ENCODE data around the gene KLF7. TPM values are rescaled to one million over a fixed set of nuclear protein-coding genes. Genes with fewer than 3 reads are reported as not detected.
A peak's percentile ranks its signal among the peaks of the same experiment; 100 is the strongest.

KLF7 gene
- total and polyA plus RNA-seq, 2 donors (not counting 3 experiments of a cell fraction or from before 2014, with no cell fraction given) = 32.8 to 42.9 TPM

DNA sequence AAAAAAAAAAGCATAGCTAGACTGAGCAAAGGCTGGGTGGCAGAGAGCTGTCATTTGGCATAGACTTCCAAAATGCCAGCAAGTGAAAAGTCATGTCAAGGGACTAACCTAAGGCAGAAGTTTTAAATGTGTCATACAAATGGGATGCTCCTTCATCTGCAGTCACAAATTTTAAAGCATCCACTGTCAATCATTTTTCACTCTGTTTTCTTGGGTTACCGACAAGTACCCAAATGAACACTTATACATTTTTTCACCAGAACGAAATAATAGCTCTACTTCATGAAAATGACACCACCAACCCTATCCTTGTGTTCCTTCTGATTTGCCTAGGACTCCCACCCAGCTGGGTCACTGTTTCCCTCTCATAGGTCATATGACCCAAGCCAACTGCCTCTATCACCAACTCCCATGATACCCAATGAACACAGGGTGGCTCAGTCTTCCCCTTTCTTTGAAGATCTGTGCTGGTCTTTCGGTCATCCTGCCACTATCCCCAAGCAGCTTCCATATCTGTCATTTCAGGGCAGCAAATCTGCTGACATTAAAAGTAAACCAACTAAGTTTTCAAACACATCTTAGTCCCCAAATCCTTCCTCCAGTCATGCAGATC is 21.5 kb downstream of the KLF7 start:
- Histone ChIP-seq H3K4me1 (ENCODE audit: control insufficient read depth, extremely low read depth, insufficient read depth, low read length) (peaks cover 38% of the 10 kb centered on the region), H3K9me3 (replicated peaks; ENCODE audit: control insufficient read depth, insufficient read depth, low read length) (no peaks in the 10 kb centered on the region), H3K27me3 (ENCODE audit: control insufficient read depth in 2 of 2, insufficient read depth in 2 of 2, low read length in 2 of 2) (no peaks in the 10 kb centered on the region), H3K4me2 (ENCODE audit: insufficient read depth, low read length) (peak overlapping the region; percentile 85), H3K27ac (ENCODE audit: insufficient read depth, low read depth, low read length) (peak overlapping the region; percentile 88), H3K4me3 (replicated peaks in 1 of 3; ENCODE audit: insufficient read depth in 1 of 3, low read depth in 1 of 3, low read length in 3 of 3) (no peak overlapping the region), H3K79me2 (ENCODE audit: control insufficient read depth, insufficient read depth, low read length) (peaks cover 90% of the 10 kb centered on the region), H3K9me1 (replicated peaks; ENCODE audit: control insufficient read depth, extremely low read depth, insufficient read depth, low read length) (no peaks in the 10 kb centered on the region), H3K9ac (replicated peaks; ENCODE audit: extremely low read depth, insufficient read depth, low read length) (peak overlapping the region; percentile 78), H2AFZ (ENCODE audit: low read depth, low read length) (no peak overlapping the region), H4K20me1 (replicated peaks; ENCODE audit: control insufficient read depth, extremely low read depth, insufficient read depth, low read length) (no peaks in the 10 kb centered on the region), H3K36me3 (ENCODE audit: control insufficient read depth in 2 of 2, extremely low read depth in 1 of 2, insufficient read depth in 2 of 2, low read length in 2 of 2) (peaks cover 0 to 4% of the 10 kb centered on the region in 2 experiments)
- DNase-seq (ENCODE audit: low read depth, low spot score) (no peak), FAIRE-seq (peak; percentile 40)
- BruUV-seq (replicated peaks) = no TSS peak
- POLR2A ChIA-PET = interaction anchor here (2.5 to 3.5 kb wide), 2 partner anchors 11 to 21 kb away, joined by 9 to 22 read pairs; partner anchors contain the start of gene KLF7
- peak; percentile 3 for TF ChIP-seq POLR2AphosphoS5 (IDR thresholded peaks at IDR 0.05; ENCODE audit: insufficient read depth, low read depth, low read length)
- no peak for TF ChIP-seq JUN (IDR thresholded peaks at IDR 0.05; ENCODE audit: borderline replicate concordance, insufficient read depth, insufficient read length, low read depth)
- dilution Hi-C loops (cut with MboI; ENCODE audit: extremely low pct_ligation_motif_present, low sequenced_read_pairs) (no loop called here), intact Hi-C loops (cut with micrococcal nuclease) (no loop called here)
- CTCF ChIA-PET = interaction anchor here (1.3 to 4.1 kb wide), 9 partner anchors 10 to 344 kb away, joined by 4 to 29 read pairs (median 10); partner anchors contain the start of gene KLF7

- peak overlapping the region in 1 of 3 experiments; percentile 51 for H3K4me3 ChIP-seq (replicated peaks in 1 of 3; ENCODE audit: insufficient read depth in 1 of 3, low read depth in 1 of 3, low read length in 3 of 3)
- peak overlapping the region; percentile 88 for H3K27ac ChIP-seq (ENCODE audit: insufficient read depth, low read depth, low read length)
- TF ChIP-seq MYC (IDR thresholded peaks at IDR 0.05; ENCODE audit: low read depth, low read length) (no peak), JUN (IDR thresholded peaks at IDR 0.05; ENCODE audit: borderline replicate concordance, insufficient read depth, insufficient read length, low read depth) (no peak), POLR2AphosphoS5 (IDR thresholded peaks at IDR 0.05; ENCODE audit: insufficient read depth, low read depth, low read length) (peak; percentile 55), GATA2 (IDR thresholded peaks at IDR 0.05; ENCODE audit: insufficient read depth, insufficient read length, low read depth, low read length) (peak; percentile 9), EZH2 (IDR thresholded peaks at IDR 0.05; ENCODE audit: borderline replicate concordance, low read depth, low read length, severe bottlenecking) (no peak), MAX (IDR thresholded peaks at IDR 0.05; ENCODE audit: insufficient read depth, insufficient read length) (no peak), POLR2A (IDR thresholded peaks at IDR 0.05; ENCODE audit: low read depth, low read length) (no peak), FOS (IDR thresholded peaks at IDR 0.05; ENCODE audit: borderline replicate concordance, insufficient read depth, low read length) (no peak)
- TF ChIP-seq, protein P1, sequence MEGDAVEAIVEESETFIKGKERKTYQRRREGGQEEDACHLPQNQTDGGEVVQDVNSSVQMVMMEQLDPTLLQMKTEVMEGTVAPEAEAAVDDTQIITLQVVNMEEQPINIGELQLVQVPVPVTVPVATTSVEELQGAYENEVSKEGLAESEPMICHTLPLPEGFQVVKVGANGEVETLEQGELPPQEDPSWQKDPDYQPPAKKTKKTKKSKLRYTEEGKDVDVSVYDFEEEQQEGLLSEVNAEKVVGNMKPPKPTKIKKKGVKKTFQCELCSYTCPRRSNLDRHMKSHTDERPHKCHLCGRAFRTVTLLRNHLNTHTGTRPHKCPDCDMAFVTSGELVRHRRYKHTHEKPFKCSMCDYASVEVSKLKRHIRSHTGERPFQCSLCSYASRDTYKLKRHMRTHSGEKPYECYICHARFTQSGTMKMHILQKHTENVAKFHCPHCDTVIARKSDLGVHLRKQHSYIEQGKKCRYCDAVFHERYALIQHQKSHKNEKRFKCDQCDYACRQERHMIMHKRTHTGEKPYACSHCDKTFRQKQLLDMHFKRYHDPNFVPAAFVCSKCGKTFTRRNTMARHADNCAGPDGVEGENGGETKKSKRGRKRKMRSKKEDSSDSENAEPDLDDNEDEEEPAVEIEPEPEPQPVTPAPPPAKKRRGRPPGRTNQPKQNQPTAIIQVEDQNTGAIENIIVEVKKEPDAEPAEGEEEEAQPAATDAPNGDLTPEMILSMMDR (IDR thresholded peaks at IDR 0.05; ENCODE audit: extremely low read depth in 1 of 2, insufficient read depth in 1 of 2, low read depth in 1 of 2, low read length in 2 of 2) = no peak
- no peaks in the 10 kb centered on the region for H3K9me3 ChIP-seq (replicated peaks; ENCODE audit: control insufficient read depth, insufficient read depth, low read length)
- peaks cover 0 to 2% of the 10 kb centered on the region in 2 experiments for H3K36me3 ChIP-seq (ENCODE audit: control insufficient read depth in 2 of 2, extremely low read depth in 1 of 2, insufficient read depth in 2 of 2, low read length in 2 of 2)
- peaks cover 90% of the 10 kb centered on the region for H3K79me2 ChIP-seq (ENCODE audit: control insufficient read depth, insufficient read depth, low read length)
- H3K9me1 ChIP-seq (replicated peaks; ENCODE audit: control insufficient read depth, extremely low read depth, insufficient read depth, low read length) = no peaks in the 10 kb centered on the region
- H3K9ac ChIP-seq (replicated peaks; ENCODE audit: extremely low read depth, insufficient read depth, low read length) = peak overlapping the region; percentile 78
- dilution Hi-C loops (cut with MboI; ENCODE audit: extremely low pct_ligation_motif_present, low sequenced_read_pairs) = no loop called here
- H2AFZ ChIP-seq (ENCODE audit: low read depth, low read length) = no peak overlapping the region
- H3K4me2 ChIP-seq (ENCODE audit: insufficient read depth, low read length) = peak overlapping the region; percentile 85
- POLR2A ChIA-PET = interaction anchor here (0.8 to 3.5 kb wide), 3 partner anchors 10 to 22 kb away, joined by 3 to 22 read pairs (median 9); partner anchors contain the start of gene KLF7
- intact Hi-C loops (cut with micrococcal nuclease) = loop anchor here (1.0 kb wide), 3 partner anchors 8 to 23 kb away; no protein-coding TSS in a partner anchor
- DNase-seq (ENCODE audit: low read depth, low spot score) (peak; percentile 91), FAIRE-seq (peak; percentile 81)
- H3K4me1 ChIP-seq (ENCODE audit: control insufficient read depth, extremely low read depth, insufficient read depth, low read length) = peaks cover 36% of the 10 kb centered on the region
- CTCF ChIA-PET = interaction anchor here (0.5 to 4.1 kb wide), 13 partner anchors 10 to 343 kb away, joined by 3 to 29 read pairs (median 6); partner anchors contain the start of gene KLF7
- H4K20me1 ChIP-seq (replicated peaks; ENCODE audit: control insufficient read depth, extremely low read depth, insufficient read depth, low read length) = no peaks in the 10 kb centered on the region
- no peaks in the 10 kb centered on the region for H3K27me3 ChIP-seq (ENCODE audit: control insufficient read depth in 2 of 2, insufficient read depth in 2 of 2, low read length in 2 of 2)
- BruUV-seq (replicated peaks) = TSS peak; percentile 79
Observed at GRCh38 chr2:207143215-207144172, 22.3 kb downstream of the KLF7 start.
